DLD1 (cell line): ENCODE results near the gene ZNF33B.
"Not testable (repeated sequence)": the region's sequence is repeated elsewhere in the genome, so short reads cannot be mapped to it uniquely, and the experiment has no call there.

ENCODE experiments used
- in situ Hi-C: cut with HindIII; loops from 2 replicates; pipeline ENCODE4 v1.10.0; 2017; ENCODE audit warnings: low sequenced_read_pairs

Gene ZNF33B

DNA sequence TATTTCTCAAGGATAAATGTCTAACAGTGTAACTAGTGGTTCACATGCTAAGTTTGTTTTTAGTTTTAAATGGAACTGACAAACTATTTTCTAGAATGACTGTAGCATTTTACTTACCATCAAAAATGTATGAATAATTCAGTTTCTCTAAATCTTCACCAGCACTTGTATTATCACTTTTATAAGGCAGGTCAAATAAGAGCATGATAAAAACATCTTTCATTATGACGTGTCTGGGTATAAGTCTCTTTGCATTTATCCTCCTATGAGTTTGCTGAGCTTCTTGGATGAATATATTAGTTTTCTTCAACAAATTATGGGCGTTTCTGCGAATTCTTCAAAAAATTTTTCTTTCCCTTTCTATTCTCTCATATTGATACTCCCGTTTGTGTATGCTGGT, 19.9 kb downstream of the ZNF33B start:
- in situ Hi-C loops = no loop called here

- in situ Hi-C loops = no loop called here
Measured at GRCh38 chr10:42615419-42615818, 23.0 kb downstream of the ZNF33B start.

- in situ Hi-C loops = no loop called here
Measured at GRCh38 chr10:42609872-42610271, 28.5 kb downstream of the ZNF33B start.

DNA sequence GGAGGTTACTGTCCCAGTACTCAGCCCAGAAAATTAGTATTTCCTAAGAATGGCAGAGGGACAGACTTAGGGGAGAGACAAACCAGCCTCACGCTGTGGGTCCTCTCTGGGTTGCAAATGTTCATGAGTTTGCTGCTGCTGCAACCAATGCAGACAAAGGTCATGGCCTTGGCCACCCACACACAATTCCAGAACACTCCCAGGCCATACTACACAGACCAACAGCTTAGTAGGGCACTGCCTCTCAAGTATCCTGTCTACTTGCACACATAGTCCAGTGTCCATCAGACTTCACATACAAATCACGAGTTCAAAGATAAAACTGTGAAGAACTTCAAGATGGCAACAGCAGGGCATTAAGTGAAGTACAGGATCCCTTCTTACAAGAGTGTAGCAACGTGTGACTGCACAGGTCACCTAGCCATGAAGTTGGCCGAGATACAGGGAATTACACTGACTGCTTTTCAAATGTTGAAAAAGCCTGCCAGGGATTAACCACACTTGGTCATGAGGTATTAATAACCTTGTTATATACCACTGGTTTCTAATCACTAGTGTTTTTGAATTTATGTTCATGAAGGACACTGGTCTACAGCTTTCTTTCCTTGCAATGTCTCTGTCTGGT, 40.0 kb downstream of the ZNF33B start:
- in situ Hi-C loops = no loop called here

- in situ Hi-C loops = no loop called here
Measured at GRCh38 chr10:42596196-42596595, 42.2 kb downstream of the ZNF33B start.

- in situ Hi-C loops = no loop called here
Measured at GRCh38 chr10:42594246-42594650, 44.1 kb downstream of the ZNF33B start.

- in situ Hi-C loops = no loop called here
Measured at GRCh38 chr10:42593284-42593683, 45.1 kb downstream of the ZNF33B start.

GRCh38 chr10:42583828-42584227, 54.5 kb downstream of the ZNF33B start:
- in situ Hi-C loops = no loop called here

DNA sequence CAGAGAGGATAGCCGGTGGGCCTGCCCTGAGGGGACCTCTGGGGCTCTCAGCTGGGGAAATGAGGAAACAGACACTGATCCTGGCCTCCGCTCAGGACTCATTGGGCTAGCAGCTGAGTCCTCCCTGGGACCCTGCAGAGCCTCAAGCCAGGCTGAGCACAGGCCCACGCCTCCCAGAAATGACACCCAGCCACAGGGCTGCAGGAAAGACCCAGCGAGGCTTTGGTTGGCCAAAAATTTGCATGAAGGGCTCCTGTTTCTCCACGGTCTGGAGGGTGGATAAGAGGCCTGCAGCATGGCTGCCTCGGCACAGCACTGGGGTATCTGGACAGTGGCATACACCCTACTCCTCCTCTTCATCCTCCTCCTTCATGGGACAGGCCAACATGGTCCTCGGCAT, 60.4 kb downstream of the ZNF33B start:
- in situ Hi-C loops = no loop called here

DNA sequence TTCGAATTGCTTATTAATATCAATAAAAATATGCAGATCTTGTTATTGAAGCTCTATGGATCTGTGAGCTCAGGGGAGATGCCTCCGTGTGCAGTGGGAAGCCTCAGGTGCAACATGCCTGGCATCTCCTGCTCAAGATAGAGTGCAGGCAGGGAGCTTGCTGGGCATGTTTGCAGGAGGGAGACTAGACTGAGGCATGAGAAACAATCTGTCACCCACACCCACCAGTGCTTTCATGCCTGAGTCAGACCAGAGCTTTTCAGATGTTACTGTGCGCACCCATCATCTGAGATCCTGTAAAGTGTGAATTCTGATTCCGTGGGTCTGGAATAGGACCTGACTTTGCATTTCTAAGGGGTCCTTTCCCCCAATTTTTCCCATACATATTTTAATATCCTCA, 62.0 kb downstream of the ZNF33B start:
- in situ Hi-C loops = no loop called here

- in situ Hi-C loops = no loop called here
Measured at GRCh38 chr10:42574336-42574735, 64.0 kb downstream of the ZNF33B start.

GRCh38 chr10:42556931-42557330, 81.4 kb downstream of the ZNF33B start:
- in situ Hi-C loops = no loop called here

DNA sequence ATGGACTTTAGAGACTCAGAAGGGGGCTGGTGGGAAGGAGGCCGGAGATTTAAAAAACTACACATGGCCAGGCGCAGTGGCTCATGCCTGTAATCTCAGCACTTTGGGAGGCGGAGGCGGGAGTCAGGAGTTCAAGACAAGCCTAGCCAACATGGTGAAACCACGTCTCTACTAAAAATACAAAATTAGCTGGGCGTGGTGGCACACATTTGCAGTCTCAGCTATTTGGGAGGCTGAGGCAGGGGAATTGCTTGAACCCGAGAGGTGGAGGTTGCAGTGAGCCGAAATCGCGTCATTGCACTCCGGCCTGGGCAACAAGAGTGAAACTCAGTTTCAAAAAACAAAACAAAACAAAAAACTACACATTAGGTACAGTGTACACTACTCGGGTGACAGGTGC, 84.8 kb downstream of the ZNF33B start:
- in situ Hi-C loops = not testable (repeated sequence)

- in situ Hi-C loops = no loop called here
Measured at GRCh38 chr10:42553064-42553407, 85.3 kb downstream of the ZNF33B start.

- in situ Hi-C loops = no loop called here
Measured at GRCh38 chr10:42552188-42553063, 85.9 kb downstream of the ZNF33B start.

- in situ Hi-C loops = no loop called here
Measured at GRCh38 chr10:42551582-42552187, 86.7 kb downstream of the ZNF33B start.

DNA sequence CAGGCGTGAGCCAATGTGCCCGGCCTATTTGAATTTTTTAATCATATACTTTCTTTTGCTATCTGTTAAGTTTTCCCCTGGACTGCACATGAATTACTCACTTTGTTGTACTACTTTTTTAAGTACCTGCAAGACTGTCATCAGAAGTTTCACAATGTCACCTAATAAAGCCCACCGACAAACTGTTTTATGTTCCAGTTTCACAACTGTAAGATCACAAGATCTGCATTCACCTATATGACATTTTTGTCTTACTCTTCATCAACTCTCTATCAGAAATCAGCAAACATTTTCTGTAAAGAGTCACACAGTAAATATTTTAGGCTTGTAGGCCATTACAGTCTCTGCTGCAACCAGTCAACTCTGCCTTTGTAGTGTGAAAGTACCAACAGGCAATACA, 88.5 kb downstream of the ZNF33B start:
- in situ Hi-C loops = no loop called here

DNA sequence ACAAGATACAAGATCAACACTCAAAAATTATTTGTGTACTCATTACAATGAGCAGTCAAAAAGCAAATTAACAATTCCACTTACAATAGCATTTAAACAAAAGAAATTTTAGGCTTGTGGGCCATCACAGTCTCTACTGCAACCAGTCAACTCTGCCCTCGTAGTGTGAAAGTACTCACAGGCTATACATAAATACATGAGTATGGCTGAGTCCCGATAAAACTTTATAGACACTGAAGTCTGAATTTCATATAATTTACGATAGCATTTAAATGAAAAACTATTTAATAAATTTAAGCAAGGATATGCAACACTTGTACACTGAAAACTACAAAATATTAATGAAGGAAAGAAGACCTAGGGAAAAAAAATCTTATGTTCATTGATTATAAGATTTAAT, 90.1 kb downstream of the ZNF33B start:
- in situ Hi-C loops = no loop called here

DNA sequence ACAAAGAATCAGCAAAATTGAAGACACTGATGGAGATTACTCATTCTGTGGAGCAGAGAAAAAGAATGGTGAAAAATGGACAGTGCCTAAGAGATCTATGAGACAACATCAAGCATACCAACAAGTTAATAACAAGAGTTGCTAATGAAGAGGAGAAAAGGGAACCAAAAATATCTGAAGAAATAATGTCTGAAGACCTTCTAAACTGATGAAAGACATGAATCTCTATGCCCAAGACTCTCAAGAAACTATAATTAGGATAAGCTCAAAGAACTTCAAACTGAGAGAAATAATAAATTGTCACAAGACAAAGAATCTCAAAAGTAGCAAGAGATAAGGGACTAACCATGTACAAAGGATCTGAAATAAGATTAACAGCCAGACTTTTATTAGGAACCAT, 93.4 kb downstream of the ZNF33B start:
- in situ Hi-C loops = no loop called here

GRCh38 chr10:42543840-42544372, 94.5 kb downstream of the ZNF33B start:
- in situ Hi-C loops = no loop called here
